HG02852 (cell line): ENCODE data around the gene AOPEP.

Experiments
- ATAC-seq: cut with Tn5 transposase; IDR thresholded peaks from one replicate; pipeline ENCODE4 v1.9.1; 2021; ENCODE audit warnings: mild to moderate bottlenecking, moderate library complexity; ENCODE audit not compliant: unreplicated experiment

The AOPEP gene

DNA sequence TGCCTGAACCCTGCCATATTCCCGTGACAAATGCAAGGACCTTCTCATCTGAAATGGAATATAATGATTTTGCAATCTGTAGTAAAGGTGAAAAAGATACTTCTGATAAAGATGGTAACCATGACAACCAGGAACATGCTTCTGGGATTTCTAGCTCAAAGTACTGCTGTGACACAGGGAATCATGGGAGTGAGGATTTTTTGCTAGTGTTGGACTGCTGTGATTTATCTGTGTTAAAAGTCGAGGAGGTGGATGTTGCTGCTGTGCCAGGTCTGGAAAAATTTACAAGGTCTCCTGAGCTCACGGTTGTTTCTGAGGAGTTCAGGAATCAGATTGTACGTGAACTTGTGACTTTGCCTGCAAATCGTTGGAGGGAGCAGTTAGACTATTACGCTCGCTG is 33.5 kb downstream of the AOPEP start:
- no peak for ATAC-seq

DNA sequence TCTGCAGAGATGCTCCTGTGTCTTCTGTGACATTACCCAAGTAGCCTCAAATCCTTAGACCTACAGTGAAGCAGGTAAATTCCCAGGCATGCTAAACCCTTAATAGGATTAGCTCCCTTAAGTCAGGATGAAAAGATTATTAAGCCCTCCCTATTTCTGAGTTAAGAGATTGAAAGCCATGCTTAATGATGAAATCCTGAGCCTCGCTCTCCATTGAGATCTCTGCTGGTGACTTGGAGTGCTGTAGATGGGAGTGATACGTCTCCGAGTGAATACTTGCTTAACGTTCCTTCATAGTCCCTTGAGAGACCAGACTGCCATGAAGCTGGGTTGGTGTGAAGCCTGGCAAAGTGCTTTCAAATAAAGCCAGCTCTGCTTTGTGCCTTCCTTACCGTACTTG is 34.2 kb downstream of the AOPEP start:
- ATAC-seq: no peak

DNA sequence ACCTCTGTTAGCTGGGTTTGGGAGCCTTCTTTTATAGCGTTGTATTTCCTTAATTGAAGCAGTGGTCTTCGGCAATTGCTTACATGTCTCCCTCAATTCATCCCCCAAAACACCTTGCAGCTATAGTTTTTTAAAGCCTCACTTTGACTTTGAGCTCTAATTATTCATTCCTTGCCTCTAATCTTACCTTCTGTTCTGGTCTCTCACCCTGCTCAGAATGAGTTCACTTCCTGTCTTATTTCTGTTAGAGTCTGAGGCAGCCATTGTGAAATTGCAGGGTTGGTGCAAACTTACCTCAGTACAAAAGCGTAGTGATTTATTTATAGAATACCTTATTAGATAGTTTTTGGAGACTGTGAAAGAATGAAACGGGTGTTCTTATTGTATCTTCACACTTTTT is 35.0 kb downstream of the AOPEP start:
- ATAC-seq: no peak

DNA sequence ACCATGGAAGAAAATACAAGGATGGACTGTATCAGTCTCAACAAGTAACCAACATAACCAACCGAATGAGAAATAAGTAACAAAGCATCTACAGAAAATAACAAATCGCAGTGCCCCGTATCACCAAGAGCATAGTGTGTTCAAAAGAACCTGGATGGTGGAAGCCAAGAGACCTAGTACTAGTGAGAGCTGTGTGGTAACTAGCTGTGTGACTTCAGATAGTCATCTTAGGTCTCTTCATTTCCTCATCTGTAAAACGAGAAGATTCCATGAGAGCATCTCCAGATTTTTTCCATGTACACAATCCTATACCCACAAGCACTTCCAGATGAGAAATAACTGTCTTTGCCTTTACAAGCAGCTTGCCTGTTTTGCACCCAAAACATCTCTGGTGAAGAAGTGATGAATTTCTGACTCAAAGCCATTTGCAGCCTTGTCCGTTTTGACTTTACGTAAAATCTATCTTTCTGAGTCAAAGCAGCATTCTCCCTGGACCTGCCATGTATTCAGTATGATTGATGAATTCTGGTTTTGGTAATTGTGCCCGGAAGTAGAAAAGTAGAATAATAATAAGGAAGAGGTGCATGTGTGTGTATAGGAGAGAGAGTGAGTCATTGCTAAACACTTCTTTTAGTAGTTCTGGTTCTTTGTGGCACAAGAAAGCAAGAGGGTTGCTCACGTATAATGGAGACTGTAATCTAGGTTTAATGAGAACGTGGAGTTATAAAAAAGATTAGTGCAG is 41.0 kb downstream of the AOPEP start:
- ATAC-seq: no peak

DNA sequence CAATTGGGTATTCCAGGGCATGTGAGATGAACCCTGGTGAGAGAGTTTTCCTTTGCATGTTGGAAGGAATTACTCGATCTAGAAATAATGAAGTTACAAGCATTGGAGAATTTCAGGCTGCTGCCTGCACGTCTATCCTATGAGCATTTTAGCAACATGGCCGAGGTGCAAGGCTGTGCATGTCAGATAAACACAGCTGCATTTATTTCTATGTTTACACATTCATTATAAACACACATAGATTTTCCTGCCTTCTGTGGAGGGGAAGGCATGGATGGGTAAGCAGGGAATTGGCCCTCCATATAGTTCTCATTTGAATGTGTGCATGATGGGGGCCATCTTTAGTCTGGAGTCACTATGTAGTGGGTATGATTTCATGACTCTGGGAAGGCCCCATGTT is 42.3 kb downstream of the AOPEP start:
- ATAC-seq: no peak

DNA sequence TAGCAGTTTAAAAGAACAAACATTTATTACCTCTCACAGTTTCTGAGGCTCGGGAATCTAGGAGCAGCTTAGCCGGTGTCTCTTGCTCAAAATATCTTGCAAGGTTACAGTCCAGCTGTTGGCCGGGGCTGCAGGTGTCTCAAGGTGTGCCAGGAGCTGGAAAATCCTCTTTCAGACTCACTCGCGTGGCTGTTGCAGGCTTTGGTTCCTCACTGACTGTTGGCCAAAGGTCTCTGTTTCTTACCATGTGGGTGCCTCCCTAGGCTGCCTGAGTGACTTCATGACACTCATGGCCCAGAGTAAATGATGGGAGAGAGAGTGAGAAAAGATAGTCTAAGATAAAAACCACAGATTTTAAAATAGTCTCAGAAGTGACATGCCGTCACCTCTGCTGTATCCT is 43.8 kb downstream of the AOPEP start:
- ATAC-seq: no peak

DNA sequence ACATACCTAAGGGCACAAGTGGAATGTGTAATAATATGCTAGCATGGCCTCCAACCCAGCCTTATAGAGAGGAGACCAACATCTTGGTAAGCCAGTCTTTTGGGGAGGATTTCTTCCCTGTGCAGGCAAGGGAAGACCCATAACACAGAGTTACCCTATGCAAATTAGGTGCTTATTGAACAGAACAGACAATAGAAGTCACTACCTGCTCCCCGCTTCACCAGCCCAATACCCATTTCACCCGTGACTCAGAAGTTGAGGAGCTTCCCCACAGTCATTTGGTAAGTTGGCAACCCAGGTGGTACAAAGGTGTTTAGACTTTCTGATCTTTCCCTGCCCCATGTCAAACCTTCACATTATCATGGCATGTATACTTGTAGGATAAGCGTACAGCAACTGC is 44.6 kb downstream of the AOPEP start:
- no peak for ATAC-seq

DNA sequence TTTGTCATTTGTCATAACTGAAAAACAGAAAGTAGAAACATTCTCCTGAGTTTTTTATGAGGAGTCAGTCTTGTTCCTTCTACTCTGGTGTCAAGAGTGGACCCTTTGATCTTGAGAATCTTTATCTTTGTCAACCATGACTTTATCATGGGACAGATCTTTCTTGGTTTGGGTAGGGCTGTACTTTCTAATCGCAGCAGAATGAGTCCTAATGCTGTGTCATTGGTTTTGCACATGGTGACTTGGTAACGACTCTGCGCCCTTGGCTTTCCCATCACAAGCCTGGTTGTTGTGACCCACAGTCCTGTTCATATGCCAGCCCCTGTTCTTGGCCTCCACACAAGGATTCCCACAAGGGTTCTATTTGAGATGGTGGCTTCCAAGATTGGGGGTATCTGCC is 45.6 kb downstream of the AOPEP start:
- ATAC-seq: no peak

DNA sequence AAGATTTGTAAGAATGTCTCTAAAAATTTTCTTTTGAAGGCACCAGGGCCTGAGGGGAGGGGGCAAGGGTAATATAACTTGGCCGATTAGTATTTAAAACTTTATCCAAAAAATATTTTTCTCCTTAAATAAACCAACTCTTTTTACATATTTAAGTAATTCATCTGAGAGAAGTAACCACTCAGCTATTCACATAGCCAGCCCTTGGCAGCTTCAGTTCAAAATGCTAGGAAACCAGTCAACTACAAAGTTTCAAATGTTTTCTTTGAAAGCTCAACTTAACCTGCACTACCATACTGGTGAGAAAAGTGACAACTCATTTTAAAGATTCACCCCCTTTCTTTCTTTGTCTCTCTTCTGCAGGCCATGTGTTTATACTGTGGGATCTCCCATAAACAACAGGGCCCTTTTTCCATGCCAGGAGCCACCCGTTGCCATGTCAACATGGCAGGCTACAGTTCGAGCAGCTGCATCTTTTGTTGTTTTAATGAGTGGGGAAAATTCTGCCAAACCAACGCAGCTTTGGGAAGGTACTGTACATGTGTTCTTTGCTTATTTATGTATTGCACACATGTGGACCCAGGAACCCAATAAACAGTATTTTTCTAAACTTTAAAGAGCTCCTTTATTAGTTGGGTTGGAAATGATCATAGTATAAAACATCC is 46.3 kb downstream of the AOPEP start:
- no peak for ATAC-seq

DNA sequence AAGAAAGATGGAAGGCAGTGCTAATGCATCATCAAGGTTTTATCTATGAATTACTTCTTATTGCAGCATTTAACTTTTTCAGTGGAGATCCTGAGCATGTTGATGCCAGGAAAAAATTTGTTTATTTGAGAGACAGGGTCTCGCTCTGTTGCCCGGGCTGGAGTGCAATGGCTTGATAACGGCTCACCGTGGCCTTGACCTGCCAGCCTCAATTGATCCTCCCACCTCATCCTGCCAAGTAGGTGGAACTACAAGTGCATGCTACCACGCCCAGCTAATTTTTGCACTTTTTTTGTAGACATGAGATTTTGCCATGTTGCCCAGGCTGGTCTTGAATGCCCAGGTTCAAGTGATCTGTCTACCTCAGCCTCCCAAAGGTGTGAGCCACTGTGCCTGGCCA is 47.2 kb downstream of the AOPEP start:
- ATAC-seq: no peak

DNA sequence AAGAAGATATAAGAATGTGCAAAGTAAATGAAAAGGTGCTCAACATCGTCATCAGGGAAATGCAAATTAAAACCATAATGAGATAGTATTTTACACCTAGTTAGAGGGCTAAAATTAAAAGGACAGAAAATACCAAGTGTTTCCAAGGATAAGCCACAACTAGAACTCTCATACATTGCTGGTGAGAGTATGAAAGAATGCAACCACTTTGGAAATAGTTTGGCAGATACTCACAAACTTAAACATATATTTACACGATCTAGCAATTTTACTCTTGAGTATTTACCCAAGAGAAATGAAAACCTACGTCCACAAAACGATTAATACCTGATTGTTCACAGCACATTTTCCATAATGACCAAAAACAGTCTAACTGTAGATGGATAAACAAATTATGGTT is 51.5 kb downstream of the AOPEP start:
- ATAC-seq: no peak

DNA sequence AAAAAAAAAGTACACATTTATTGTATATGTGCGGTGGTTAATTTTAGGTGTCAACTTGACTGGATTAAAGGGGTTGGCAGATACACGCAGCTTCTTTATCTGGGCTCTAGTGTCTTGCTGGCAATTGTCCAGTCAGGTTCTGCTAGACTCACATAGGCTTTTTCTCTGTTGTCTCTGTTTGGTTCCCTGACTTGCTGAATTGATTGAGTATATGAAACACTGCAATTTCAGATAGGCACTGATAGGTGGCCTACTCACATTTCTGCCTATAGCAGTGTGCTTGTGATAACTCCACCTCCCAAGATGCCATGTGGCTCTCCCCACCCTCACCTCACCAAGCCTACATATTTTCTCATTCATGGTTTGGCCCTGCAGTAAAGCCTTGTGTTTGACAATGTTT is 52.5 kb downstream of the AOPEP start:
- ATAC-seq: no peak

DNA sequence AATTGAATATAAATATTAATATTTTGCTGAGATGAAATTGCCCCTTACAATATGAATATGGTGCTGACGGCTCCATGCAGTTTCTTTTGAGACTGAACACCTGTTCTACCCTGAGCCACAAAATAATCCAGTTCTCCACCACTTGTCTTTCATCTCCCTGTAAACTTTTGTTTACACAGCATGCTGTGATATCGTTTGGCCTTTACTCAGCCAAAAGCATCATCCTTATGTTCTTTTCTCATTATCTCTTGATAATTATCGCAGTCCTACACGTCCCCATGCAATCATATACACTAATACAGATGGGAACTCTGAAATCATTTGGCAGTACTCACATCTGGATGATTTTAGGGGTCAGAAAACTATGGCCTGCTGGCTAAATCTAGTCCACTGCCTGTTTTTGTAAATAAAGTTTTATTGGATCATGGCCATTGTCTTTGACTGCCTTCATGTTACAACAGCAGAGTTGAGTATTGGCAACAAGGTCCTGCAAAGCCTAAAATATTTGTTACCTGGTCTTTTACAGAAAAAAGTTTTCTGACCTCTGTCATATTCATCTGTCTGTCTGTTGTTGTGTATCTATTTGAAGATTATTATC is 53.3 kb downstream of the AOPEP start:
- ATAC-seq: no peak

DNA sequence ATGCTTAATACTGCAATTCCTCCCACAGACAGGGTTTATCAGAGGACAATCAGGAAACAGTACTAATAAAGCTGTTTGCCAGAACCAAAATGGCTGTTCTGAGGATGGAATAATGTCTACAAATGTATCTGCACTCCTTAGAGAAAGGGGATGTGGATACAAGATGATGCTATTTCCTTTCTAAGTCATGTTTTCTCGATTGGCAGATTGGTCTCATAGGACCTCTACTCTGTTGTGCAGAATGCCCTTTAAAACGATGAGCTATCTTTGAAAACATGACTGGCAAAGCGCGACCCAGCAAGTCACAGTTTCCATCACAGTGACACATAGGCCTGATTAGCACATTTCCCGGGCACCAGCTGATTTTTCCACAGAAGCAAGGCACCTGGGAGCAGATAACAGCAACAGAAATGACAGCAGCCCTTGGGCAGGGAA is 54.0 kb downstream of the AOPEP start:
- no peak for ATAC-seq

DNA sequence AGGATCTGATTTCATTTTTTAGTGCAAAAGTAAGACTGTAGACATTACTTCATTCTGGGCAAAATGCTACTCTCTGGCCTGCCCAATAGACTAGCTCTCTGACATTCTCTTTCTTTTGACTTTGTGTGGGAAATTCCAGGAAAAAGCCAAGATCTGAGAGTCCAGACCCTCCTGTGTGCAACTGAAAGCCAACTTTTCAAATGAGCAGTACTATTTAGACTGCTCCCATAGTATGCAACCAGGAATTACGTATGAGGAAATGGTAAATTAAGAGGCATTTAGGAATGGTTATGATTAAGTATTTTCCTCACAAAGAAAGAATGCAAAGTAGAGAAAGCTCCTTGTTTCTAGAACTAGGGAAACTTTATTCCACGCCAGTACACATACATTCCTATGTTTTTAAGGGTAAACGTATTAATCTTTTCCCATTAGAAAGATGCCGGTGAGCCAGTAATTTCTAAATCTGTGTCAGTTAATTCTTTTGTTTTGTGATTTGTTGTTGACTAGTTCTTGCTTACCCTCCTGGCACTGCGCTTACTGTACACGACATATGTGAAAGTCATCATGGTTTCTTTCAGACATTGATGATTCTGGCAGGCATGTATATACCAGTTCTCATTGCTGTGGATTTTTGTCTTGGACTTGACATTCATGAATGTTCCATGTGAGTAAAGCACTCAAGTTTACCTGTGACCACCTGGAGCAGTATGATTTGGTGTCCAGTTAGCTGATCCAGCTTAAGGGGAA is 56.0 kb downstream of the AOPEP start:
- no peak for ATAC-seq

DNA sequence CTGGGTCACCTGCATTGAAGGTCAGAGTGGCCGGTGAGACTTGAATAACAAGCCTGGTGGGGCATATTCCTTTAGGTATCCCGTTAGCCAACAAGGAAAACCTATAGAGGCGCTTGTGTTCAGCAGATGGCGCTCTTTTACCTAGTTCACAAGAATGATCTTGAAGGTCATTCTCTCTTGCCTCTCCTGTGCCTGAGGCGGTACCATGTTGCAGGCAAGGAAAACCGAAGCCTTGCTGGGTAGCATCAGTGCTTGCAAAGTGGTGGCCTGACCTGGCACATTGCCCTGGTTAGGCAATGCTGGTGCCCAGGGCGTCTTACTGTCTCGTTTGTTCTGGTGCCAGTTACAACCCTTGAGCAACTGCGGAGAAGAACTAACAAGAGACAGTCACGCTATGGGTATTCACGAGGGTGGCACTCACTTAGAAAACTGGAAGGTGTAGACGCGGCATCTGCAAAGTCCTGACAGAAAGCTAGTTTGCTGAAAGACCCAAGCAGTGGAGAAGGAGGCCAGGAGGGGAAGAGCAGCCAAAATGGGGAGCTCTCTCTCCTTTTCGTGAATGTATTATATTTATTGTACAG is 56.7 kb downstream of the AOPEP start:
- no peak for ATAC-seq

DNA sequence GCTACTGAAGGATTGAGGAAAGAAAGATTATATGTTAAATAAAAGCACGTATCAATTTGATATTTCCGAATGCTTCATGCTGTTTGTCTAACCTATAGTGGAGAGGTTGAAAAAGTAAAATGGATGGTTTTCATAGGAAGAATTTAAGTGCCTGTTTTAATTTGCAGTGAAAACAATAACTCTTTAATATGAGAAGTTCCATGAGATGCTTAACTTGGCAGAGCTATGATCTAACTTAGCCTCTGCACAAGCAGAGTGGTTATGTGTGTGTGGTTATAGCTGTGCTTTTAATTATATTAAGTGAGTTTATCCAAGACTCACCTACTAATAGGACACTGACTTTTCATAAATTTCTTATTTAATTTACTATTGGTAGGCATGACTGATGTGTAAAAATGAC is 57.4 kb downstream of the AOPEP start:
- no peak for ATAC-seq

DNA sequence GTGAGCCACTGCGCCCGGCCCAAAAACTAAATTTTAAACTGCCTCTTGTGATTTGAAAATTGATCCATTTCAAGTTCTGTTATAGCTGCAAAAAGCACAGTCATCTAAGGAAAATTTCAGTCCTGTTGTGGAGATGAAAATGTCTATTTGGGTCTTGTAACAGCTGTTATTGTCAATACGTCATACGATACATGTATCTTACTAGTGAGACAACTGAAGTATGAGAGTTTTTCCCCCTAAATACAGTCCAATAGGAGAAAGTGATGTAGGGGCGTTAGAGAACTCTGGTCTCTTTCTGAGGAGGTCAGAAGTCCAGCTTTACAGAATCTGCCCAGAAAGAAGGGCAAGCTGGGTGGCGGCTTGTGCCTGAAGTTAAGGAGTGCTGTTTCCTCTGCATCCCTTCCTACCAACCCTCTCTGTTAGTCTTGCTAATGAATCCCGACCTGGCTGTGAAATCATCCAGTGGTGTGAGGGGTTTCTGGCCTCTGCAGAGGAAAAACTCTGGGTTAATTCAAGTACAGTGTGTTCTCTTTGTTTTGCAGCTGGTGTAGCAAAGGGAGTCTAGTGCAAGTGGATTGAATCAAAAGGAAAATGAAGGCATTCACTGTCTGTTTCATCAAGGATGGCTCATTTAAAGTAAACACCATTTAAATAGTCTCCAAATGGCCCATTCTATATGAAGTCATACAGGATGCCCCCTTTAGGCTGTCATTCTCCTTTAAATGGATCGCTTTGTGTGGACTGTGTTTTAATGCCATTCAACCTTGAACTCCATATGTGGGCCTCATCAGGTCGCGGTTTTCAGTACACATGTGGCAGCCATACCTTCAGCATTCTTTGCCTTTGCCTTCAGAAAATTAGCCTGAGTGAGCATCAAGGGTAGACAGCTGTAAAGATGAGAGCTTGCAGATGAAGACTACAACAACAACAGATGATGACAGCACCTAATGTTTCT is 59.0 kb downstream of the AOPEP start:
- no peak for ATAC-seq

DNA sequence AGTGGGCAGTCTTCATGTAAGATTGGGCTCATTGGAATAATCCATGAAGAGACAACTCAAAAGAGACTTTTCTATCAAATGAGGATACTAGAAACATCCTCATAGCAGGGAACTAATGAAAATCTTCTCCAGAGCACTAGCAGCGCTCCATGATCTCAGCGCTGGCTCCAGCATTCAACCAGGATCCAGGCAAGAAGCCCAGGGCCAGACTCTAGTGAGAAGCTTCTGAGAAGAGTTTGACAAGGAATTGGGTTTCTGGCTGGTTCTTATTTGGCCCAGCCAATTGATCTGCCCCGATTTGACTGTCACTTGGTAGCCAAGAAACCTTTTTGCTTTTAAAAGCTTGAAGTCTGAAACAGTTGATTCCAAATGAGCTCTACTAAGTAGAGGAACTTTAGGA is 60.1 kb downstream of the AOPEP start:
- ATAC-seq: no peak

DNA sequence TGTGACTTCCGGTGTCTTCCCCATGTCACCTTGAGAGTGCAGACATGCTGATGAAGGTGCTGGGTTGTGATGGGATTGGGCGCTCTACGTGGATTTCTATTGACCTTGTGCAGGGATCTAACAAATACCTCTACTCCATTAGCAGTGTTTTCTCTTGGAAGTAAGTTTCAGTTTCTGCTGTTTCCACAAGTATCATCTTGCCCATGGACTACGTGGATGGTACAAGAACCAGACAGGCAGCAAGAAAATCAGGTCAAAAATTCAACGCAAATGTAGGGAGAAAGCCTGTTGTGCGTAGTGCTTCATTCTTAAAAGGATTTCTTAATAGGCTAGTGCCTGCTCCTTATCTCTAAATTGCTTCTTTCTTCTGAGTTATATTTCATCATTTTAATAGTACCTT is 60.8 kb downstream of the AOPEP start:
- no peak for ATAC-seq
